HG03354 (cell line): ENCODE measurements around the gene CPNE4.

ENCODE experiments used
- ATAC-seq: cut with Tn5 transposase; IDR thresholded peaks from one replicate; pipeline ENCODE4 v1.9.1; 2021; ENCODE audit warnings: mild to moderate bottlenecking; ENCODE audit not compliant: unreplicated experiment, poor library complexity, severe bottlenecking

Gene CPNE4

GRCh38 chr3:131636266-131636775 lies 398.5 kb downstream of the CPNE4 start:
- ATAC-seq, result no peak

GRCh38 chr3:131630807-131631206 lies 404.0 kb downstream of the CPNE4 start:
- ATAC-seq, result no peak

GRCh38 chr3:131630097-131630496 lies 404.7 kb downstream of the CPNE4 start:
- peak; percentile 100 for ATAC-seq

- no peak for ATAC-seq
Measured at GRCh38 chr3:131623431-131623830, 411.4 kb downstream of the CPNE4 start.

- no peak for ATAC-seq
Measured at GRCh38 chr3:131622726-131623125, 412.1 kb downstream of the CPNE4 start.

- no peak for ATAC-seq
Measured at GRCh38 chr3:131620977-131621376, 413.8 kb downstream of the CPNE4 start.

- no peak for ATAC-seq
Measured at GRCh38 chr3:131619821-131620220, 415.0 kb downstream of the CPNE4 start.

- ATAC-seq, result no peak
Measured at GRCh38 chr3:131616719-131617118, 418.1 kb downstream of the CPNE4 start.

GRCh38 chr3:131612745-131613144 lies 422.1 kb downstream of the CPNE4 start:
- ATAC-seq, result no peak

- ATAC-seq, result no peak
Measured at GRCh38 chr3:131610174-131610573, 424.6 kb downstream of the CPNE4 start.

GRCh38 chr3:131608741-131609140 lies 426.1 kb downstream of the CPNE4 start:
- no peak for ATAC-seq

- no peak for ATAC-seq
Measured at GRCh38 chr3:131608296-131608695, 426.5 kb downstream of the CPNE4 start.

- ATAC-seq, result no peak
Measured at GRCh38 chr3:131605916-131606315, 428.9 kb downstream of the CPNE4 start.

GRCh38 chr3:131602011-131602779 lies 432.6 kb downstream of the CPNE4 start:
- ATAC-seq, result no peak

- ATAC-seq, result no peak
Measured at GRCh38 chr3:131597816-131598215, 437.0 kb downstream of the CPNE4 start.

- ATAC-seq, result no peak
Measured at GRCh38 chr3:131596884-131597283, 437.9 kb downstream of the CPNE4 start.

- no peak for ATAC-seq
Measured at GRCh38 chr3:131591394-131592014, 443.3 kb downstream of the CPNE4 start.

GRCh38 chr3:131586277-131586676 lies 448.5 kb downstream of the CPNE4 start:
- no peak for ATAC-seq

GRCh38 chr3:131582438-131582837 lies 452.4 kb downstream of the CPNE4 start:
- no peak for ATAC-seq

- no peak for ATAC-seq
Measured at GRCh38 chr3:131568460-131568859, 466.4 kb downstream of the CPNE4 start.

- no peak for ATAC-seq
Measured at GRCh38 chr3:131564812-131565211, 470.0 kb downstream of the CPNE4 start.
